ENCODE measurements around the gene DRC3. TPM values are rescaled to one million over a fixed set of nuclear protein-coding genes. Genes with fewer than 3 reads are reported as not detected.

DRC3 gene
- total RNA-seq, 6 experiments from 2014 or later, result 0.25 to 0.98 (median 0.72) TPM

DNA sequence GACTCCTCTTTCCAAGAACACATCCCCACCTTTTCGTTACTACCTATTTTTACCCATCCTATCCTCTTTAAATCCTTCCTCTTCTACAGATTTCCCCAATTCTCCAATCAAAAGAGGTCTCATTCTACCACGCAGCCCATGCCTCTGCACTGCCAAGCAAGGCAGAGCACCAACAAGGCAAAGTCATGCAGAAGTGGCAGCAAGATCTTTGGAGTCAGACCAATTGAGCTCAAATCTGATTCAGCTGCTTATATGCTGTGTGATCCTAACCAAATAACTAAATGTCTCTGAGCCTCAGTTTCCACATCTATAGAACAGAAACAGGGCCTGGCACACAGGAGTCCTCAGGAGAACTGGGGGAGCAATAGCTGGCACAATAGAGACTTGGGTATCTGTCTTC is 41.5 kb upstream of the DRC3 start:
- Histone ChIP-seq H3K36me3 (no peaks in the 10 kb centered on the region), H3K4me3 (no peak overlapping the region), H3K9me3 (no peaks in the 10 kb centered on the region), H3K27ac (no peak overlapping the region), H3K27me3 (no peaks in the 10 kb centered on the region), H3K4me1 (peaks cover 0 to 18% (median 5%) of the 10 kb centered on the region in 4 donors)
- DNase-seq (no peak), ATAC-seq (no peak)
- WGBS (ENCODE audit: insufficient coverage, low coverage, low lambda C conversion rate, missing lambda C conversion rate), result 77% methylated on average over 2 of the region's 2 CpGs
- TF ChIP-seq POLR2A (IDR thresholded peaks at IDR 0.05), result no peak
- intact Hi-C loops (cut with DNase I), result no loop called here

DNA sequence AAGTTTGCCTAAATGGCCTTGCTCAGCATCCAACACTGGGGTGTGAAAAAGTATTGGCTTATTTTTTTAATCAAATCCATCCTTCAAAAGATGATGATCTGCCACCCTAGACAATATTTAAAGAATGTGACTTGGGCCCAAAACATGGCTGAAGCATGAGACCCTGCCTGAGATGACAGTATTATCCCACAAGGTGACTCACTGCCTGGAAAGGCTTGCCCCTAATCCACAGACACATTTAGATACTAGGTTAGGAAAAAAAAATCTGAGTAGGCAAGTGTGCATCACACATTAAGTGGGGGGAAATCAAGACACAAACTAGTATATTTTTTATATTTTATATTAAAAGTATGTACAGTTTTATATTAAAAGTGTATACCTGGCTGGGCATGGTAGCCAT is 38.9 kb upstream of the DRC3 start:
- H3K27ac ChIP-seq, result no peak overlapping the region
- H3K27me3 ChIP-seq, result no peaks in the 10 kb centered on the region
- no peak for TF ChIP-seq CTCF (IDR thresholded peaks at IDR 0.05)
- TF ChIP-seq POLR2A (IDR thresholded peaks at IDR 0.05), result no peak
- ATAC-seq (no peak), DNase-seq (no peak)
- no peak overlapping the region for H3K4me3 ChIP-seq
- no peaks in the 10 kb centered on the region for H3K9me3 ChIP-seq
- H3K4me1 ChIP-seq, result peaks cover 0 to 2% (median 0%) of the 10 kb centered on the region in 4 donors
- no peaks in the 10 kb centered on the region for H3K36me3 ChIP-seq
- intact Hi-C loops (cut with DNase I), result no loop called here

DNA sequence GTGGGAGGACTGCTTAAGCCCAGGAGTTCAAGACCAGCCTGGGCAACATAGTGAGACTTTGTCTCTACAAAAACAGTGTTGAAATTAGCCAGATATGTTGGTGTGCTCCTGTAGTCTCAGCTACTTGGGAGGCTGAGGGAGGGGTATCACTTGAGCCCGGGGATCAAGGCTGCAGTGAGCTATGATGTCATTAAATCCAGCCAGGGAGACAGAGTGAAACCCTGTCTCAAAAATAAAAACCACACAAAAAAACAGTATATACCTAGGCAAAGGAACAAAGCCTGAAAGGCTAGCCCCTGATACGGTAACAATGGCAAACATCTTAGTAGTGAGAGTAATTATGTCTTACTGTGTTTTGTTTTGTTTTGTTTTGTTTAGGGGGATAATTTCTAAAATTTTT is 38.4 kb upstream of the DRC3 start:
- TF ChIP-seq POLR2A (IDR thresholded peaks at IDR 0.05) (no peak), CTCF (IDR thresholded peaks at IDR 0.05) (no peak)

GRCh38 chr17:17934806-17935205 is 37.9 kb upstream of the DRC3 start:
- intact Hi-C loops (cut with DNase I), result no loop called here
- no peak for ATAC-seq
- Histone ChIP-seq H3K27me3 (no peaks in the 10 kb centered on the region), H3K27ac (no peak overlapping the region), H3K4me1 (peaks cover 0 to 6% (median 0%) of the 10 kb centered on the region in 4 donors), H3K9me3 (no peaks in the 10 kb centered on the region), H3K4me3 (no peak overlapping the region), H3K36me3 (no peaks in the 10 kb centered on the region)
- no peak for DNase-seq
- TF ChIP-seq POLR2A (IDR thresholded peaks at IDR 0.05) (no peak), CTCF (IDR thresholded peaks at IDR 0.05) (no peak)
- 77% methylated on average over 3 of the region's 3 CpGs for WGBS (ENCODE audit: insufficient coverage, low coverage, low lambda C conversion rate, missing lambda C conversion rate)

More for the DNA sequence above, 38.4 kb upstream of the DRC3 start:
- H3K27ac ChIP-seq, result no peak overlapping the region
- H3K27me3 ChIP-seq, result no peaks in the 10 kb centered on the region
- WGBS (ENCODE audit: insufficient coverage, low coverage, low lambda C conversion rate, missing lambda C conversion rate), result 96% methylated on average over 2 of the region's 2 CpGs
- no peak for DNase-seq
- peaks cover 0 to 6% (median 0%) of the 10 kb centered on the region in 4 donors for H3K4me1 ChIP-seq
- no peak for ATAC-seq
- intact Hi-C loops (cut with DNase I), result no loop called here
- no peaks in the 10 kb centered on the region for H3K36me3 ChIP-seq
- no peak overlapping the region for H3K4me3 ChIP-seq
- H3K9me3 ChIP-seq, result no peaks in the 10 kb centered on the region

- TF ChIP-seq CTCF (IDR thresholded peaks at IDR 0.05) (no peak), POLR2A (IDR thresholded peaks at IDR 0.05) (no peak)
- Histone ChIP-seq H3K9me3 (no peaks in the 10 kb centered on the region), H3K36me3 (no peaks in the 10 kb centered on the region), H3K4me1 (peaks cover 0 to 6% (median under 1%) of the 10 kb centered on the region in 4 donors), H3K4me3 (no peak overlapping the region), H3K27me3 (no peaks in the 10 kb centered on the region), H3K27ac (no peak overlapping the region)
- DNase-seq (no peak), ATAC-seq (peak in 2 of 4 donors; percentile 38 to 83)
- 59% methylated on average over 6 of the region's 6 CpGs for whole genome bisulfite sequencing (ENCODE audit: insufficient coverage, low coverage, low lambda C conversion rate, missing lambda C conversion rate)
- intact Hi-C loops (cut with DNase I), result no loop called here
Observed at GRCh38 chr17:17935321-17936271, 37.1 kb upstream of the DRC3 start.
